ENCODE results near the gene ATG10.
"Not testable (repeated sequence)": the region's sequence is repeated elsewhere in the genome, so short reads cannot be mapped to it uniquely, and the experiment has no call there.

The ATG10 gene

GRCh38 chr5:81983148-81983547, 11.3 kb downstream of the ATG10 start:
- not testable (repeated sequence) for DNase-seq

DNA sequence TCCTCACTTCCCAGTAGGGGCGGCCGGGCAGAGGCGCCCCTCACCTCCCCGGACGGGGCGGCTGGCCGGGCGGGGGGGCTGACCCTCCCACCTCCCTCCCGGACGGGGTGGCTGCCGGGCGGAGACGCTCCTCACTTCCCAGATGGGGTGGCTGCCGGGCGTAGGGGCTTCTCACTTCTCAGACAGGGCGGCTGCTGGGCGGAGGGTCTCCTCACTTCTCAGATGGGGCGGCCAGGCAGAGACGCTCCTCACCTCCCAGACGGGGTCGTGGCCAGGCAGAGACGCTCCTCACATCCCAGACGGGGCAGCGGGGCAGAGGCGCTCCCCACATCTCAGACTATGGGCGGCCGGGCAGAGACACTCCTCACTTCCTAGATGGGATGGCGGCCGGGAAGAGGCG, 11.7 kb downstream of the ATG10 start:
- not testable (repeated sequence) for DNase-seq

DNA sequence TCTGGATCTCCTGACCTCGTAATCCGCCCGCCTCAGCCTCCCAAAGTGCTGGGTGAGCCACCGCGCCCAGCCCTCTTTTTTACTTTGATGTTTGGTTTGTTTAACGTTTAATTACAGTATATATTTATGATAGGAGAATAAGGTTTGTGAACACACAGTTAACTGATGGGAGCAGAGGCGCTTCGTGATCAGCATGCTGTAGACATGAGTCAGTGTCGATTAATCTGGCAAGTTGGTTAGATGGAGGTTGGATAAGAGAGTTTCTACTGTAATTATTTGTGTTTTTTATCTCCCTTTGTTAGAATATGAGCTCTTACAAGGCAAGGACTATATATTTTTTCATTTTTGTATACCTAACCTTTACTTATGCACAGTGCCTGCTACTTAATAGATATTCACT, 14.3 kb downstream of the ATG10 start:
- no peak for DNase-seq

DNA sequence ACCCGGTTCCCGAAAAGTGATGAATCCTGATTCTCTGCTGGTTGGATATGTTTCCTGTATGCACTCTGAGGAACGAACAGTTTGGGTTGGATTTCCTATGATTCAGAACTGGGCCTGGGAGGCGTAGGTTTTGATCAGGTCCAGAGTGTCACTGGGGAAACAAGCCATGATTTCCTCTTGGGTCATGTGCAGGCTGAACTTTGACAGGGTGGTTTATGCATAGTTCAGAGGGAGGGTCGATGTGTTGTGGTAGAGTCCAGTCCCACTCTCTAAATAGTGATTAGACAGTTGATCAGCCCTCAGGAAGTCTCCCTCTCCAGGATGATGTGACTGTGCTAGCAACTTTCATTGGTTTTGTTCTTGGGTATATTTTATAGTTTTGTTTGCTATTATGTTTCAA, 17.4 kb downstream of the ATG10 start:
- DNase-seq = no peak

GRCh38 chr5:81994679-81995078, 22.9 kb downstream of the ATG10 start:
- no peak for DNase-seq

GRCh38 chr5:81995407-81995806, 23.6 kb downstream of the ATG10 start:
- DNase-seq = no peak

- no peak for DNase-seq
These were observed 32.7 kb downstream of the ATG10 start for GRCh38 chr5:82004511-82004910.

DNA sequence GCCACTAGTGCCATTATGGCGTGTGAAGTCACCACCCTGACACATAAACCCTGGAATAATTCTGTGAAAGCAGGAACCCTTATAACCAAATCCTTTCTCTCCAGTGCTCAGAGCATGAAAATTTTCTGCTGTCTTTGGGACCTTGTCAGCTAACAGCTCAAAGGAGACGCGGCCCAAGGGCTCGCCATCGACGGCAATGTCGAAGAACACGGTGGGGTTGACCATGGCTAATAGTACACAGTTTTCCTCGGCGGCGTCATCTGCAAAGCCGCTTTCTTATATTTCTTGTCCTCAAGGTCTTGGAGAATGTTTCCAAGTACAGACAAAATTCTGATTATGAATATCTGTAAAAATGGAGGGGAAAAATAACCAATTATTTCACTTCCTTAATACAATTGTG, 38.0 kb downstream of the ATG10 start:
- not testable (repeated sequence) for DNase-seq

DNA sequence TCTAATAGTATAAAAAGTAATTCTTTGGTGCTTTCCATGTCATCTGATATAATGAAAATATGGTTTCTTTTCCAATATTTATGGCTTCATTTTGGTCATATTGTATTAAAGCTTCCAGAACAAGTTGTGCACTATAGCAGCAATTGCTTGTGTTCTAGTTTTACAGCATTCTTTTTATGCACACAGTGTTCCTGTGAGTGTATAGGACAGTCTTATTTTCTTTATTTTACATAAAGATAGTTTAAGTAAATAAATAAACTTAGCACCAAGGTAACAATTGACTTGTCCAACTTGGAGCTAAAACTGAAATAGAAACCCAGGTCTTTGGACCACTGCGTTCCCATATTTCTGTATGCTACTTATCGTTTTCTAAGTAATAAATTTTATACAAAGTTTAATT, 38.9 kb downstream of the ATG10 start:
- no peak for DNase-seq

- no peak for DNase-seq
These were observed 39.9 kb downstream of the ATG10 start for GRCh38 chr5:82011761-82012160.

DNA sequence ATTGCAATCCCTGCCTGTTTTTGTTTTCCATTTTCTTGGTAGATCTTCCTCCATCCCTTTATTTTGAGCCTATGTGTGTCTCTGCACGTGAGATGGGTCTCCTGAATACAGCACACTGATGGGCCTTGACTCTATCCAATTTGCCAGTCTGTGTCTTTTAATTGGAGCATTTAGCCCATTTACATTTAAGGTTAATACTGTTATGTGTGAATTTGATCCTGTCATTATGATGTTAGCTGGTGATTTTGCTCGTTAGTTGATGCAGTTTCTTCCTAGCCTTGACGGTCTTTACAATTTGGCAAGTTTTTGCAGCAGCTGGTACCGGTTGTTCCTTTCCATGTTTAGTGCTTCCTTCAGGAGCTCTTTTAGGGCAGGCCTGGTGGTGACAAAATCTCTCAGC, 42.8 kb downstream of the ATG10 start:
- DNase-seq = not testable (repeated sequence)

DNA sequence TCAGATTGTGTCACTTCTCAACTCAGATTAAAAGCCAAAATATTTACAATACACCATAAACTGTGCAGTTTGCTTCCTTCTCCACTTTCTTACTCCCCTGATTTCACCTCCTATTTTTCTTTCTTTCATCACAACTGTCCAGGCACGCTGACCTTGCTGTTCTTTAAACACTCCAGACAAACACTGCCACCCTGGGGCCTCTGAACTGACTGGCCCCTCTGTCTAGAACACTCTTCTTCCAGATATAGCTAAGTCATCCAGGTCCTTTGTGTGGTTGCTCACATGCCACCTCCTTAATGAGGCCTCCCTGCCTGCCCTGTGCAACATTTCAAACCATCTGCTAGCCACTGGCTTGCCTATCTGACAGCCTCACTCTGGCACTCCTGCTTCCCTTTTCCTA, 46.6 kb downstream of the ATG10 start:
- peak; percentile 65 for DNase-seq

DNA sequence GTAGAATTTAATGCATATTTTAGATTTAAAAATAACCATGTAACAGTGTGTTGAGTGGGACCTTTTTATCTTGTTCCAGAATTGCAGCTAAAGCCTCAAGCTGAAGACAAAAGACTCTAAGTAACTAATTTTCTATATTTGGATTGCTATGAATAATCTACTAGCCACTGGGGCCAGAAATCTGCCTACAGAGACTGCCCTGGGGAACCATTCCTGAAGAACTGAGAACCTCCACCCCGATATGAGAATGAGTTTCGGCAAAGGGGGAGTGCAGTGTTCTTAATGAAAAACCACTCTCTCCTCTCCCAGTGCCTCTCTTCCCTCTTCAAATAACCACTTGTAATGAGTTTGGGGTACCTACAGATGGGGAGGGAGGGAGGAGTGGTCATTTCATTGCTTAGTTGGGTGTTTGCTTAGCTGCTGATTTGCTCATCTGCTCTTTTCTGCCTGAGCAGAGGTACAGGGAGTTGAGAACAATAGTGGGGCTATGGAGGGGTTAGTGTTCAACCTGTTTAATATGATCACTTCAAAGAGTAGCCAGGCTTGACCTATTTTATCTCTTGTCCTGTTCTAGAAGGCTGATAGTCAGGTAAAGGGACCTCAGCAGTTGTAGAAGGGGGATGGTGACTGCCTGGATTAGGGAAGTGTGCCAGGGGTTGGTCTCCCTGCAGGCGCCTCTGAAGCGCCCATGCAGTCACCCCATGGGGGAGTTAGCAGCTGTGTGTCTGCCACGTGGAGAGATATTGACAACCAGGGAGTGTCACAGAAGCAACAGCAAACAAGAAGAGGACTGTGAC, 47.7 kb downstream of the ATG10 start:
- DNase-seq = peak; percentile 59

GRCh38 chr5:82022499-82022898, 50.7 kb downstream of the ATG10 start:
- no peak for DNase-seq

DNA sequence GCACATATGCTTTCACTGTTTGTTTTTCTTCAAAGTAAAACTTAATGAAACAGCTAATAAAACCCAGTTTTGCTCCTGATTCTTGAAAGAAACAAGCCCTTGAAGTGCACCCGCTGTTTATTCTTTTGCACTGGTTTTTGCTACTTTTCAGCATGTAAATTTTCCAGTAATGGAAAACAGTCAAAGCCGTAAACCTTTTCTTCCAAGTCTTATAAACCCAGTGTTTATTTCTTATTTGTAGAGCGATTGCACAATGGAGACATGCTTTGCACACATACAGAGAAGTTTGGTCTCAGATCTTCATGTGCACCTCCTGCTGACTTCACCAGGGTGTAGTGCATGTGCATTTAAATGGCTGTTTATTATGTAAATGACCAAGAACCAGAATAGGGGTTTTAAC, 51.8 kb downstream of the ATG10 start:
- no peak for DNase-seq

DNA sequence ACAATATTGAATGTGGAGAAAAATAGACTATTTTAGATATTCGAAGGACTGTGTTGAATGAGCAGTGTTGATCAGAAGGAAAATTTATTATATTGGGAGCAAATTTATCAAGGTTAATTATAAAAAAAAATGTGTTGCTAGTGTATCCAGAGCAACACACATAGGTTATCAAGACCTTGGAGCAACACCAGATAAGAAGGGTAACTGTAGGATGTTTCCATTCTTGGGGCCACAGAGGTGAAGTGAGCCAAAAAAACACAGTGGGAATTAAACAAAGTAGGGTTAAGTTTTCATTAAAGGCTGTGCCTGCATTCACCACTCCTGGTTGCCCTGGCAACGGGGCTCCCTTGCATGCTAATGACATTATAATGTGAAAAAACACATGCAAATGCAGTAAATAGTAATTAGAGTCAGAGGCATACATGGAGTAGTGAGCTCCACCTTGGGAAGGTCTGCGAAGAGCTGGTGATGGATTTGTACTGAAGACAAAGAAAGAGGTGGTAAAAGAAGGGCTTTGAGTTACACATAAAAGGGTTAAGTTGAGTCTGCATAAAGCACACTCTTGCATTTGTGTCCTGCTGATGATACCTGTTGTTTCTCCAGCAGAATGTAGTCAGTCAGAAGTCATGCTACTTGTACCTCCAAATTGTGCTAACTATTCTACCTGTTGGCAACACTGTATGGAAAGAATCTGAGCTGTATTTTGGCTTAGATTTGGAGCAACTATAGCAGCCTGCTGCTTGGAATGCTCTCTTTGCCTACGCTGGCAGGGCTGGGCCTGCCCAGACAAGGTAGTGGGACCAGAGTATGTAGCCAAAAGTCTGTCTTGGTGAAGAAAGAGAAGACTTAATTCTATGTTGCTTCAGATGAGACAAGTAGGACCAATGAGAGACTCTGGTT, 59.6 kb downstream of the ATG10 start:
- no peak for DNase-seq

DNA sequence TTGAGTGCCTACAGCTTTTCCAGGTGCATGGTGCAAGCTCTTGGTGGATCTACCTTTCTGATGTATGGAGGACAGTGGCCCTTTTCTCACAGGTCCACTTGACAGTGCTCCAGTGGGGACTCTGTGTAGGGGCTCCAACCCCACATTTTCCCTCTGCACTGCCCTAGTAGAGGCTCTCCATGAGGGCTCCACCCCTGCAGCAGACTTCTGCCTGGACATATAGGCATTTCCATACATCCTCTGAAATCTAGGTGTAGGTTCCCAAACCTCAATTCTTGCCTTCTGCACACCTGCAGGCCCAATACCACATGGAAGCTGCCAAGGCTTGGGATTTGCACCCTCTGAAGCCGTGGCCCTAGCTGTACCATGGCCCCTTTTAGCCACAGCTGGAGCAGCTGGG, 71.1 kb downstream of the ATG10 start:
- not testable (repeated sequence) for DNase-seq

GRCh38 chr5:82044010-82044409, 72.2 kb downstream of the ATG10 start:
- no peak for DNase-seq

DNA sequence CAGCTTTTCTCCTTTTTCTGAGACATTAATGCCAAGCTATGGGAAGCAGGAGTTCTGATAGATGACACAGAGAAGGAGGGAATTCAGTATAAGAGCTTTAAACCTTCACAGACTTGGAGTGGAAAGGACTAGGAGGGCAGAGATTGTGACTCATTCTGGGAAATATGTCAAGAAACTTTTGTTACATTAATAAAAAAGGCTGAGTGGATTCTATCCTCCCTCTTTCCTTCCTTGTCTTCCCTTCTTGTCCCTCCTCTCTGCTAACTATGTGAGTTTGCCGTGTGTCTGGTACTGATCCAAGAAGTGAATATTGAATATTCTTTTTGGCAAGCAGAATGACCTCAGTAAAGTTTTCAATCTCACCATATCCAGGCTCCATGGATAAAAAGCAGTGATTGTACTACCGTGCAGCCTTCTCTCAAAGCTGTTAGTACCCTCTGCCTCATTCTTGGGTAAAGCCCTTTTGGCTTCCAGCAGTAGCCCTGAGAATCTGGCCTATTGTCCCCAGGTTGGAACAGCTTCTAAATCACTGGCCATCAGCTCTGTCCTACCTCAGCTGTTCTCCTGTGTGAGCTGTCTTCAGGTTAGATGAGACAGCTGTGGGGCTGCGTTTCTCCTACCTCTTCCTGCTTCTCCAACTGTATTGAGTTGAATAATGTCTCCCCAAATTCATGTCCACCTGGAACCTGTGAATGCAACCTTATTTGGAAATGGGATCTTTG, 73.9 kb downstream of the ATG10 start:
- DNase-seq = no peak

DNA sequence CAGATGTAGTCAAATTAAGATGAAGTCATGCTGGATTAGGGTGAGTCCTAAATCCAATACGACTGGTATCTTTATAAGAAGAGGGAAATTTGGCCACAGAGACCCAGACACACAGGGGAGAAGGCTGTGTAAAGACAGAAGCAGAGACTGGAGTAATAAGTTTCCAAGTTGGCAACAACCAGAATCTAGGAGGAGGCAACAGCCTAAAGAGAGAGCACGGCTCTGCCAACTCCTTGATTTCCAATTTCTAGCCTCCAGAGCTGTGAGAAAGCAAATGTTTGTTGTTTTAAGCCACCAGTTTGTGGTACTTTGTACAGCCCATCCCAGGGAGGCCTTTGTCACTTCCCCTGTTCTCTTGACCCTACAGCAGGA, 74.4 kb downstream of the ATG10 start:
- no peak for DNase-seq

DNA sequence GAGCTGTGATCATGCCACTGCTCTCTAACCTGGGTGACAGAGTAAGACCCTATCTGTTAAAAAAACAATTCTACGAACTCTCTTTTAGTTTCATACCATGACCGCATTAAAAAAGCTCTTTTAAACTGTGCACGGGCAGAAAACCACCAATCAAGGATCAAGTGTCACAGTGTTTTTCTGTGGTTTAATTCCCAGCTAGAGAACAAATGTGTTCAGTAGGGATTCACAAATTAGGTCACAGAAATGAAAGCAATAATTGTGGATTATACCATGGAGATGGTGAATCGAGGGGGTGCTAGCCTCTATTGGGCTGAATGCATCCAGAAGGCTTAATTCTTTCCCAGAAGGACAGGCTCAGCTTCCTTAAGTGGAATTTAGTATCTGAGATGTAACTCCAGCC, 79.1 kb downstream of the ATG10 start:
- no peak for DNase-seq

GRCh38 chr5:82054004-82054710, 82.3 kb downstream of the ATG10 start:
- DNase-seq = no peak

DNA sequence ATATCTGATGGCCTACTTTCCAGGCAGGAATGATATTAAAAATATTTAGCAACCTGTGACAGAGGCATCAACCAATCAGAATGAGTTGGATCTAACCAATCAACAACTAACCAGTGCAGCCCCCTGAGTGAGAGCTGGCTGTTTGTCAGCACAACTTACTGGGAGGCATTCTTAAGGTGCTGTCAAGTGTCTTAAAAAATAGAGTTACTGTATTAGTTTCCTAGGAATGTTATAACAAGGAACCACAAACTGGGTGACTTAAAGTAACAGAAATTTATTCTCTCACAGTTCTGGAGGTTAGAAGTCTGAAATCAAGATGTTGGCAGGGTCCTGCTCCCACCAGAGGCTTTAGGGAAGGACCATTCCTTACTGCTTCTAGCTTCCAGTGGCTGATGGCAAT, 85.2 kb downstream of the ATG10 start:
- DNase-seq = no peak

Data from retina (tissue), 1 donor.